Cerebellar cortex (tissue), 1 donor: Measurements from ENCODE around the gene C5orf58.

Source experiments
- DNase-seq: peaks from one replicate; pipeline ENCODE4 v3.0.0-alpha.2; 2015; ENCODE audit warnings: low spot score

Gene C5orf58, protein sequence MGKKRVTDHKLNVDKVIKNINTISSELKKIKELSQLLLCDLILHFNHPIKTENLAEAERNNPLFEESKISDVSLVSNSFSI

DNA sequence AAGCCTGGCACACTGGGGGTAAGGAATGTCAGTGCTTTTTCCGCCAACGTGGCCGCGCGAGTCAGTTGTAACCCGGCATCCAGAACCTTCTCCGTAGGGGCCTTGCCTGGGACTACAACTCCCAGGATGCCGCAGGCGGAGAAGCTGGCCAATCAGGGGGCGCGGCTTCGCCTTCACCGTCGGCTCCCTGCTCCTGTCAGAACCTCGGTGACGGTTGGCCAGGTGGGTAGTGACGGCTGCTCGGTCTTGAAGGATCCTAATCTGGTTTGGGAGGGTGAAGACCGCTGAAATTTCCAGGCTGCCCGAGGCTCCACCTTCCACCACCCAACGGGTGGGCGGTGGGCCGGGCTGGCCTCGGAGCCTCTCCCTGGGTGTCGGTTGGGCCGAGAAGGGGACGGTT lies at the start of gene C5orf58:
Gene C5orf58 (plus strand): TSS at position 200 of the 400 bp plus-strand sequence. CDS start 1,992 bp downstream, outside the sequence.
- DNase-seq: no peak

DNA sequence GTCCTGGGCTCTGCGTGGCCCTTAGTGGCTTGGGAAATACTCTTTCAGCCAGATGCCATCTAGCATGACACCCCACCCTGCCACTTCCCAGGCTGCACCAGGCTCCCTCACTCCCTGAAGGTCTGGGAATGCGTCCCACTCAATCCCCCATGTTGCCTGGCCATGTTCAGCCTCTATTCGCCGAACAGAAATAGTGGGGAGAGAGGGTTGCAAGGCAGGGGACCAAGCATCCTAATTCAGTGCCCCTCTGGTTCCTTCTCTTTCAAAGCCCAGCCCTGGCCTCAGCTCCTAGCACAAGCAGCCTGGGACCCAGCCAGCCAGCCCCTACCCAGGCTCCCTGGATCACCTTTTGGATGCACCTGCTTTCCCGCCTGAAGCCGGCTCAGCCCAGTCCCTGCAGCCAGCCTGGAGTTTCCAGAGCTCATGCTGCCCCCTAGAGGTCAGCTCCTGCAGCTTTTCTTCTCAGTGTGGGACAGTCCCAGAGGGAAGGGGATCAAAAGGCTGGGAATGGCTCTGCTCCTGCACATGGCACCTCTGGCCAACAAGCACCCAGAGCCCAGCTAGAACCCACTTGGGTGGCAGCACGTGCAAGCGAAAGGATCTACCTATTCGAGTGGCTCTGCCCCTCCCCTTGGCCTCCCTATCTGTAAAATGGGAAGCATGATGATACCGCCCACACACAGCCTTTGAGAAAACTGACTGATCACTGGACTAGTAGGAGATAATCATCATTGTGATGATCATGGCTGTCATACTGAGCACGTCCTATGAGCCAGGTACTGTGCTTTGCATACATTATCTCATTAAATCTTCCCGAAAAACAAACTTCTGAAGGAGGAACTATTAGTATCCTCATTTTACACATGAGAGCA lies 48.7 kb upstream of the C5orf58 start:
- DNase-seq: peak; percentile 52

DNA sequence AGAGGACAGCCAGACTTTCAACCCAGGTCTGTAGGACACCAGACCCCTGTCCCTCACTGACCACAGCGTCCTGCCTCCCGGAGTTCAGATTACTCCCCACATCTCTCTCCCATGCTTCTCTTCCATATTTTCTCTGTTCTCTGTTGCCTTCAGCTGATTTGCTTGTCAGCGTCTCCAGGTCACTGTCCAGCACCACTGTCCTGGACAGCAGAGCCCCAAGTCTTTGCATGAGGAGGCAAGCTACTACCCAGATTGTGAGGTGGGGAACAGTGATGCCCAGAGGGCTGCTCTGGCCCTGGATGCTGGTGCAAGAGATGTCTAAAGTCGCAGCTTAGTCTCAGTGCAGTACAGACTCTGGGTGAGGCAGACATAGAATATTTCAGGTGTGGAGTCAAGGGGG lies 48.0 kb upstream of the C5orf58 start:
- no peak for DNase-seq

DNA sequence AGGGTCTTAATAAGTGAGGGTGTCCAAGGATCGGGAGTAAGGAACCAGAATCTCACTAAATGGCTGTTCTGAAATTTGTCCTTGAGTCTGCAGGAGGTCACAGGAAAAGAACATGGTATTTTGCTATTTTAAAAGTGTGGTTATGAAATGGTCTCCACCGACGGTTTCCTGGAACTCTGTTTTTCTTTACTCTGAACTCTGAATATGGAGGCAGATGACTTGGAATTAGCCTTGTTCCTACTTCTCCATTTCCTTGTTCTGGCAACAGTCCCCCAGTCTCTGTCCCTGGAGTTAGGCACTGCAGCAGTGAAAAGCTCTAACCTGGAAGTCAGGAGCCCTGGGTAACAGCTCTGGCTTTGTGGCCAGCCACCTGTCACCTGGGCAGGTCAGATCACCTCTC lies 46.6 kb upstream of the C5orf58 start:
- DNase-seq: no peak

DNA sequence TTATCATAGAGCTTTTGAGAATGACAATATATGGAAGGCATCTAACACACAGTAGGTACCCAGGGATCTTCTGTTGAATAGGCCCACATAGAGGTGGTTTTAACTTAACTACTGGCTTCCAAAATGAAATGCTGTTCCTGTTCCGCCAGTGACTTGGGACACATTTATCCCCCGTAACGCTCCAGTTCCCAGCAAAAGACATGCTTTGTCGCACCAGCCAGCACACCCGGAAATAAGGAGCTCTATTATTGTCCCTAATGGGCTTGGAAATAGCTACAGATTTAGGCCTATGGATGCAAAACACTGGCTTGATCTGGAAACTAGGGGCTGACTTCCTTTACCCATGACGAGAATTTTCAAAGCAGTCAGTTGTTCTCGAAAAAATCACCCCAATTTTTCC lies 45.9 kb upstream of the C5orf58 start:
- DNase-seq: no peak

DNA sequence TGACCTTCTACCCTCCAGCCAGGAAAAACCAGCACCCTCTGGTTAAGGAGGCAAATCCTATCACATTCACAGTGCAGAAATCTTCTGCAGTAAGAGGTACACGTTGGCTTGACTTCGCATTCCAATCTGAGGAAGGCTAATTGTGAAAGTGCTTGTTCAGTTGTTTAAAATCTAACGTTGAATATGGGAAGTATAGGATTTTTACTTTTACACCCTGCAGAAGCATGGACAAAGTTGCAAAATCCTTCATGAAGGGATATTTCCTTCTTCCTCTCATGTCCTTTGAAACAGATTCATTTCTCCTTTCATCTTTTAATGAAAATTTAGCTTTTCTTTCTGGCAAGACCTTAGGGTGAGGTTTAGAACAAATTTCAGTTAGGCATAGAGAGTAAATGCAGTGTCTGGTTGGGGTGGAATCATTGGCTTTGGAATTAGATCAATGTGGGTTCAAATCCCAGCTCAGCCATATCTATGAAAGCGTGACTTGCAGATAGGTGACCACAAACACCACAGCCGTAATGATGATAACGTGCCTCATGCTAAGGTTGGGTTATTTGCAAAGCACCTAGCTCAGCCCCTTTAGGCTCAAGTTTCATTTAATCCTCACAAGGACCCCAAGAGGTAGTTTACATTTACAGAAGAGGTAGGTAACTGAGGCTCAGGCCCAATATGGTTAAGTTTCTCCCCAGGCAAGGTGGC lies 42.2 kb upstream of the C5orf58 start:
- no peak for DNase-seq

DNA sequence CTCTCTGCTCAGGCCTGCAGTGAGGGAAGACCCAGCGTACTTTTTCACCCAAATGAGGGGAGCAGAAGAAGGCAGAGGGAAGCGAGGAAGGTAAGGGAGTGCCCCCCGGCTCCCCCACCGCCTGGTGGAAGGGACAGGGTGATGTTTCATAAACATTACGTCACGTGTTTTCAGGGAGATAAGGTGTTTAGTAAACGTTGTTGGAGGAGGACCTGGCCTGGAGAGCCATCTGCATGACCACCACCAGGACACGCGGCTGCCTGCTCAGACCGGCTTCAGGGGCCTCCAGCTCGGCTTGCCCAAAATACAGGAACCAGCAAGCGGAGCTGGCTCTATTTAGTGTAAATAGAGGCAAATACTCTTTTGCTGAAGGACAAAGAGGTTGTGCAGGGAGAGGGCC lies 40.0 kb upstream of the C5orf58 start:
- no peak for DNase-seq

DNA sequence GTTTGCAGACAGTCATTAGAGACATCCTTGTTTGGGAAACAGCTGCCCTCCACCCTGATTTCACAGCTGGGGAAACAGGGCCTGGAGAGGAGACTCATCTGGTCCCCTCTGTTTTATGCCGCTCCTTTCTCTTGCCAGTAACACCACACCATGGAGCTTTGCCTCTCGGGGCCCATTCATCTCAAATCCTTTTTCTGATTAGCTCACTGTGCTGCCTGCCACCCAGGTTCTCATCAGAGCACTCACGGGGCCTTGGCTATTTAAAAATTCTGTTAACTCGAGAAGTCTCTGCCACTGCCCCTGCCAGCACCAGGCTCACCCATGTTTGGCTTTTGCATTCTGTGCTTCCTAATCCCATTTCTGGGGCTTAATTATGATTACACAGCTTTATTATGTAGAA lies 36.8 kb upstream of the C5orf58 start:
- DNase-seq: no peak

DNA sequence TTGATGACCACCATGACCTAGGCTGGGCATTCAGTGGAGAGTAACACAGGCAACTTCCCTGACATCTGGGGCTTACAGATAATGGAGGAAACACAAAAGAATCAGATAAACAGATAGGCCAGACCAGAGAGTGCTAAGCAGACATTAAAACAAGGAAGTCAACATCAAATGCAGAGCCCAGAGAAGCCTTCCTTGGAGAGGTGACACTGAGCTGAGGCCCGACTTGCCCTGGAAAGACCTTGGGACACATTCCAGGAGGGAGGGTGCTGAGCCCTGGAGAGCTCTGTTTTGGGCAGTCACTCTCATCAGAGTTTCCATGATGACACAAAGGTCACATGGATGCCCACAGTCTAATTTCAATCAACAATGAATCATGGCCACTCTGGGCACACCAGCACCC lies 31.9 kb upstream of the C5orf58 start:
- DNase-seq: no peak

DNA sequence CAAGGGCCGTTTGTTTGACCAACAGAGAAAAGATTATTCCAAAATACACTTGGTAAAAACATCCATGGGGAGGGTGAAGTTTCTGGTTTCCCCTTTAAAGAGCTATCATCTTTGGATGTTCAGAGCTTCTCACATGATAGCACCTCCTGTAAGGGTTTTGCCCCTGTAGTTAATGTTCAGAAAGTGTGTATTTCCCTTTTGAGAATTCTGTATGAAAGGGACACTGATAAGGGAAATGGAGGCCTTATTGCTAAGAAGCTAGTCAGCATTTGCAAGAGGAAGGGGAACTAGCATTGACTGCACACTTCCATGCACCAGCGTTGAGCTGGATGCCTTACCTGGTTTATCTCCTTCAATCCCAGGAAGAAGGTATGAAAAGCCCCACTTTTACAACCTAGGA lies 31.5 kb upstream of the C5orf58 start:
- DNase-seq: no peak

DNA sequence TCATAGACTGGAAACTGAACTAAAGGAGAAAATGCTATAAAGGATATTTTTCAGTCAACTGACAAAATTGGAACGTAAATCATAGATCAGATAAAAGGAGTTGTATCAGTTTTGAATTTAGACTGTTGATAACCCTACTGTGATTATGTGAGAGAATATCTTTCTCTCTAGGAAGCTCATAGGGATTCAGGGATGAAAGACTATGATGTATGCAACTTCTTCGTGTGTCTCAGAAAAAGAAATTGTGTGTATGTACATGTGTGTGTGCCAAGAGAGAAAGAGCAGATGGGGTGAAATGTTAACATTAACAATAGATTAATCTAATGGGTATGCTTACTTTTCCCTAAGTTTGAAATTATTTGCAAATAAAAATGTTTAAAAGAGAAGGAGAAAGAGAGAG lies 30.7 kb upstream of the C5orf58 start:
- no peak for DNase-seq

DNA sequence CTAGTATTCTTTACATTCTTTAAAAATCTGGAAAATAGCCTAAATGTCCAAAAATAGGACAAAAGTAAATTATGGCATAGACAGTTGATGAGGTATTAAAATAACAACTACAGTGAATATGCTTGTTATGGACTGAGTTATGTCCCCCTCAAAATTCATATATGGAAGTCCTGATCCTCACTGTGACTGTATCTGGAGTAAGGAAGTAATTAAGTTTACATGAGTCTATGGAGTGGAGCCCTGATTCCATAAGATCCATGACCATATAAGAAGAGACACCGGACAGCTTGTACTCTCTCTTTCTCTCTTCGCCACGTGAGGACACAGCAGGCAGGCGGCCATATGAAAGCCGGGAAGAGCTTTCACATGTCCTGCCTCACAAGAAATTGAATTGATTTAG lies 28.6 kb upstream of the C5orf58 start:
- DNase-seq: no peak

DNA sequence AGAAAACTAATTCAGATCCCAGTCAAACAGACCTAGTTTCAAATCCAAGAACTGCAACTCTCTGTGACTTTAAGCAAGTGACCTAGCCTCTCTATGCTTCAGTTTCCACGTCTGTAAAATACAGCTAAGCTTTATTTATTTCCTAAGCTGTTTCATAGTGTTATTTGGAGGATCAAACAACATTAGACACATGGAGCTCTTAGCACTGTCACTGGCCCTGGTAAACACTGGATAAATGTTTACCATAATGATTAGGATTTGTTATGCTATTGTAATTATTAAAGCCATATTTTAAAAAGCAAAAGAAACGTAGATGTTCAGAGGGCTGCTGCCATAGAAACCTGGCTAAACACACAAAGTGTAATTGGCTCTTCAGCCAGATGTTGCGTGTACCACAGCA lies 26.6 kb upstream of the C5orf58 start:
- no peak for DNase-seq

DNA sequence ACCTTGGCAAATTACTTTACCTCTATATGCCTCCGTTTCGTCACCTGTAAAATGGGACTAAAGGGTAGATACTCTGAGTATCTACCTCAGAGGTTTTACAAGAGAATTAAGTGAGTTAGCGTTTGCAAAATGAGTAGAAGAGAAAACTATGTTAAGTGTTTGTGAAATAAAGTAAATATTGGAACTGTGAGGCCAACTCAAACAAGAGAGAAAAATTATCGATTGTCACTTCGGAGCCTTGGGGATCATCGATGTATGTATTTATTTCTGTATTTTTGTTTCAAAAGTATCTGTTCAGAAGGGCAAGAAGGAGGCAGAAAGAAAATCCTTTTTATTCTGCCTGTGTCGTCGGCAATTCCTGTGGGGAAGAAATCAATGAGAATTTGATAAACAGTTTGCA lies 25.8 kb upstream of the C5orf58 start:
- DNase-seq: no peak

DNA sequence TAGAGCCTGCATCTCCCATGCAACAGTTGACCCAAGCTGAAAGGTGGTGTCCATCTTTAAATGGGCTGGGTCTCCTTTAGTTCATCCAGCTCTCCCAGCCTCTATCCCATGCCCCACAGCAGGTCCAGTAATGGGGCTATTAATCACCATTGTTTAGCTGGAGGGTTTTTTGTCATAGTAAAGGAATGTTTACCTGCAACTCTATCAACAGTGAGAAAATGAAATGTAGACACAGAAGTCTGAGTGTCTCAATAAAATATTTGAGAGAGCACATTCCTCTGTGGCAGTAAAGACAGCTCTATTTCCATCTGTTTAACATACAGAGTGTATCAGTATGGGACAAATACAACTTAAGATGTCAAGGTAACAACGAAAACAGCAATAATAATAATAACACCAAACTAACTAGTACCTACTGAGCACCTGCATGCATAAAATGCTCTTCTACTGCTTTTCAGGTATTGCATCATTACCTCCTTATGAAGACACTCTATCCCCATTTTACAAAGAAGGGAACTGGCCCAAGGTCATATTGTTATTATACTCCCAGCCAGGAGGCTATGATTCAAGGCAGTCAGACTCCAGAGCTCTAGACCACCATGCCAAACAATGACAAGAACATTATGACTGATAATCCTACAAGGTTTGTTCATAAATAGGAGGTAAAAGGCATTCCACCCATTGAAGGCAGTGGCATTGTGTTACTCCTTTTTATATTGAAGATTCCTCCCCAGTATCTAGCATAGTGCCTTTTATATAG lies 21.0 kb upstream of the C5orf58 start:
- DNase-seq: no peak

DNA sequence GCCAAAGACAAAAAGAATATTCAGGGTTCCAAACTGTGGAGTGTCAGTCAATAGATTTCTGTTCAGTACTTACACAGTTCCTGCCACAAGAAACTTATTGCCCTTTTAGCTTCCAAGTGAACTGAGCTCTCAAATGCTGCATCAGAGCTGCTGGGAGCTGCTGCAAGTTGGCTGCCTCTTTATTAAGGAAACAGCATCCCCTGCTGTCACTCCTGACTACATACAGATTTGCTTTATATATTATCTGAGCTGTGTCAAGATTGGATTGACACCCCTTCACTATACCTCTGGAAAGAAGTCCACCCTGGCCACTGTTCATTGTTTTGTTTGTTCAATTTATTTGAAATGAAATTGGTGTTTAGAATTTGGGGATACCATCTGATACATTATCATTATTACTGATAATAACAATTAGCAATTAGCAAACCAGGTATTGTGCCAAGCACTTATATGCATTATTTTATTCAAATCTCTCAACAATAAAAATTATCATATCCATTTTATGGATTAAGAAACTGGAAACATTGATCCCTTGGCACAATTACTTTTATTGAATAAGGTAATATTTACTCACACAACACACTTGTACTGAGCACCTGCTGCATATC lies 16.4 kb upstream of the C5orf58 start:
- peak; percentile 14 for DNase-seq

DNA sequence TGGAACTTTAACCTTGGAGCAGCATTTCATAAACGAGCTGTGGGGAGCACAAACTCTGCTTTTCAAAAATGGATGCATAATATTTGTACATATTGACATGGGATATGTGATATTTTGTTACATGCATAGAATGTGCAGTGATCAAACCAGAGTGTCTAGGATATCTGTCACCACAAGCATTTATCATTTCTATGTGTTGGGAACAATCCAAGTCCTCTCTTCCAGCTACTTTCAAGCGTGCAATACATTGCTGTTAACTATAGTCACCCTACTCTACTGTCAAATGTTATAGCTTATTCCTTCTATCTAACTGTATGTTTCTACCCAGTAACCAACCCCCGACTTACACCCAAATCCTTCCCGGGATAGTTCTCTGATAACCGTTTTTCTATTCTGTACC lies 15.0 kb upstream of the C5orf58 start:
- DNase-seq: no peak

DNA sequence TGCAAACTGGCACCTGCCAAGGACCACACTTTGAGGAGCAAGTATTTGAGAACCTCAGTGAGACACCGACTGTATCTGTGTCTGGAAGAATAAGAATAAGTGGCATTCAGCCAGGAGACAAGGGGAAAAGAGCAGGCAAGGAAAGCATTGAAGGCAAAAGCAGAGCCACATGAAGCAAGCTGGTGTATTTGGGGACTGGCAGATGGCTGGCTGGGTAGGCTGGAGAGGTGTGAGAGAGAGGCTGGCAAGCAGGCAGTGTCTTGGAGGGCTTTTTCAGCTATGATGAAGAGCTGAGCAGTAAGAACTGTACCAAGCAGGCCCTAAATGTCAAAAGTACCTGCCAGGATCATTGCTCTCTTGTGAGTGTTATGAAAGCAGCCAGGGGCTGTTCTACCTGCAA lies 14.1 kb upstream of the C5orf58 start:
- DNase-seq: peak; percentile 67

DNA sequence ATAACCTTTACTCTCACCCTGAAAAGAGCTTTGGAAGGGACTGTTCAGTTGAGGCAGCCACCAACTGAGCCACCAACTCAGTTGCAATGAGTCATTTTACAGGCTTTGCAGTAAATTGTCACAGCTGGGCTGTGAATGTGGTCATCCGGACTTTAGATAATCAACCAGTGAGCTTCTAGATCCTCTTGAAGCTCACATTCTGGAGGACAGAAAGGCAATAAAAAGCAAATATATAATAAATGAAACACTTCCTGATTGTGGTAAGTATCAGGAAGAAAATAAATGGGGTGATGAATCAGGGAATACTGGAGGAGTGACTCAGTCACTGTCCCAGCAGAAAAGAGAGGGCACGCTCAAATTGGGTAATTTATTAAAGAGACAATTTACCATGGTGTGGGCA lies 13.2 kb upstream of the C5orf58 start:
- no peak for DNase-seq

DNA sequence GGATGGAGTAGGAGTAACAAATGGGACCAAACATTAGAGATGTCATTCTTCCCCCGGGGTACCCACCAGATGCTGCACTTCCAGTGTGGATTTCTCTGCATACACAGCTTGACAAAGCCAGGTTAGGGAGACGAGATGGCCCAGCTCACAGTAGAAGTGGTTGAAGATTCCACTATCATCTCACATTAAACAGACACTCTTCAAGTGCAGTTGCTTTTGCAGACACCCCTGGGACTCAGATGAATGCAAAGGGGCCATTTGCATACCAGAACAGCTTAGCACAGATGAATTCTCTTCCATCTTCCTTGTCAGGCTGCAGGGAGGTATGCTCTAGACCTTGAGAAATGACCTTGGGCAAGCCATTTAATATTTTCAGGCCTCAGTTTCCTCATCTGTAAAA lies 12.6 kb upstream of the C5orf58 start:
- DNase-seq: no peak

DNA sequence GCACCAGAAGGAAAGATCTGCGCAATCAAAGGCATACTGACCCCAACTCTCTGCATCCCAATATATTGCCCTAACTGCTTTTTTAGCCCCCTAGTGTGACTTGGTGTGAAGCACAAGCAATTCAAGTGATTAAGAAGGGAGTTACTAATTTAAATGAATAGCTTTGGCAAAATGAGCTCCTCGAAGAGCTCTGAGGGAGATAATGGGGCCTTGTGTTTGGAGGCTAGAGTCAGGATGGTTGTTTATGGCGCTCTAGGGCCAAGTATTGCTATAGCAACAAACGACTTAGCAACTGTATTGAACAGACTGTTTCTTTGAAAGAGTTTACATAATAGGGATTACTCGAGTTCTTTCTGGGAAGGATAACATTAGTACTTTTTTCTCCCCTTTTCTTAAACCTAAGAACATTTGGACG lies 11.5 kb upstream of the C5orf58 start:
- DNase-seq: peak; percentile 26

DNA sequence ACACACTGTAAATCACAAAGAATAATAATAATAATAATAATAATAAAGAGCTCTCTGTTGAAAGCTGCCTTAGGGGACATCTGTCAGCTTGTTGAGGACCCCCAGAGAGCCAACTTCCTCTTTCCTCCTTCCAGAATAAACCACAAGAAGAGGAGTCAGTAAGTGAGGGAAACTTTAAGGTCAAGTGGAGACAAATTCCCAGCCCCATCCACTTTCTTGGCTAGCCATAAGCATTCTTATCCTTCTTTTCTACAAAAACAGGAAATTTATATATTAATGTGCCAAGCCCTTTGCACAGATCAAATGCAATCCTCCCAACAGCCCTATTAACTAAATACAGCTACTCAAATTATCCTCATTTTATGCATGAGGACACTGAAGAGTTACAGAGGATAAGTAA lies 9.4 kb upstream of the C5orf58 start:
- DNase-seq: no peak
